Activated CD4-positive, alpha-beta memory T cell treated with anti-CD3 and anti-CD28 coated beads for 36 hours (primary cell): ENCODE measurements around the gene CORO7. TPM values are rescaled to one million over a fixed set of nuclear protein-coding genes. Genes with fewer than 3 reads are reported as not detected.
A peak's percentile ranks its signal among the peaks of the same experiment; 100 is the strongest.

ENCODE experiments used
- CTCF ChIA-PET: fragments of 350-600 bp; sonication (Branson Sonifier 250); formaldehyde crosslinking; loops from one replicate; lab custom pipeline; 2021; ENCODE audit warnings: antibody characterized with exemption, inconsistent platforms; lab: Charles Lee
- POLR2A ChIA-PET: fragments of 350-600 bp; sonication (Branson Sonifier 250); formaldehyde crosslinking; loops from one replicate; lab custom pipeline; 2021; ENCODE audit warnings: antibody characterized with exemption; lab: Charles Lee
- DNase-seq: peaks from one replicate; pipeline ENCODE4 v3.0.0-alpha.2; 2020
- H3K27ac Mint-ChIP-seq: one replicate; pipeline ENCODE4 v1.8.0; 2021; ENCODE audit warnings: mixed read lengths
- H3K27me3 Mint-ChIP-seq: one replicate; pipeline ENCODE4 v1.8.0; 2021; ENCODE audit warnings: mixed read lengths
- H3K36me3 Mint-ChIP-seq: one replicate; pipeline ENCODE4 v1.8.0; 2021; ENCODE audit warnings: mixed read lengths
- H3K4me1 Mint-ChIP-seq: one replicate; pipeline ENCODE4 v1.8.0; 2021; ENCODE audit warnings: low read depth, mixed read lengths
- H3K4me3 Mint-ChIP-seq: one replicate; pipeline ENCODE4 v1.8.0; 2021; ENCODE audit warnings: mild to moderate bottlenecking, mixed read lengths
- H3K9me3 Mint-ChIP-seq: one replicate; pipeline ENCODE4 v1.8.0; 2021; ENCODE audit warnings: mixed read lengths
- intact Hi-C: fragments of 100-400 bp; cut with micrococcal nuclease; formaldehyde crosslinking; loops from one replicate; pipeline ENCODE4 v1.15.1; 2023
- total RNA-seq, 2 experiments: library from RNA; stranded (reverse); gene quantifications; one replicate each; pipeline ENCODE4 v1.2.3, GENCODE V29; 2021

The CORO7 gene
- total RNA-seq, 2 experiments from 2014 or later = 90.4 to 101 TPM

DNA sequence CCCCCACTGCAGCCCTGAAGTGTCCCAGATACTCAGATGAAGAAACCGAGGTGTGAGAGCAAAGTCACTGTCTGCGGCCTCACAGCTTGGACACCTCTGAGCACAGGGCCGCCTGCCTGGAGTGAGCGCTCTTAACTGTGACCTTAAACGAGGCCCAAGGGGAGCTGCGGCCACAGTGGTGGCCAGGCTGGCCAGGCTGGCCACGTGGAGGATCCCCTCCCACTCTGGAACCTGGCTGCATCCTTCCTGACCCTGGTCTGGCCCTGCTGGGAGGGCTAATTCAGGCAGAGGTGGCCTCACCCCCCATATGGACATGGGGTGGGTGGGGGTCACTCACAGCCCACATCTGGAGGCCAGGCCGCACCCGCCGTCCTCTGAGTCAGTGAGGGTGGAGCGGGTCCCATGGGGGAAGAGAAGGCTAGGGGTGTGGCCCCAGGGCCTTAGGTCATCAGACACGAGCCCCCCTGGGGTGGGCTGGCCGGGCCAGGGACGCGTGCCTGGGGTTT is 38.2 kb downstream of the CORO7 start:
- Mint-ChIP-seq H3K4me3 (no peak overlapping the region), H3K9me3 (no peaks in the 10 kb centered on the region), H3K27me3 (no peaks in the 10 kb centered on the region), H3K36me3 (peaks cover 2% of the 10 kb centered on the region), H3K4me1 (peaks cover 14% of the 10 kb centered on the region), H3K27ac (no peak overlapping the region)
- no peak for DNase-seq
- intact Hi-C loops = no loop called here
- POLR2A ChIA-PET = no interaction called here
- CTCF ChIA-PET = interaction anchor here (1.1 kb wide), 1 partner anchor 19 kb away, joined by 3 read pairs; no protein-coding TSS in a partner anchor

DNA sequence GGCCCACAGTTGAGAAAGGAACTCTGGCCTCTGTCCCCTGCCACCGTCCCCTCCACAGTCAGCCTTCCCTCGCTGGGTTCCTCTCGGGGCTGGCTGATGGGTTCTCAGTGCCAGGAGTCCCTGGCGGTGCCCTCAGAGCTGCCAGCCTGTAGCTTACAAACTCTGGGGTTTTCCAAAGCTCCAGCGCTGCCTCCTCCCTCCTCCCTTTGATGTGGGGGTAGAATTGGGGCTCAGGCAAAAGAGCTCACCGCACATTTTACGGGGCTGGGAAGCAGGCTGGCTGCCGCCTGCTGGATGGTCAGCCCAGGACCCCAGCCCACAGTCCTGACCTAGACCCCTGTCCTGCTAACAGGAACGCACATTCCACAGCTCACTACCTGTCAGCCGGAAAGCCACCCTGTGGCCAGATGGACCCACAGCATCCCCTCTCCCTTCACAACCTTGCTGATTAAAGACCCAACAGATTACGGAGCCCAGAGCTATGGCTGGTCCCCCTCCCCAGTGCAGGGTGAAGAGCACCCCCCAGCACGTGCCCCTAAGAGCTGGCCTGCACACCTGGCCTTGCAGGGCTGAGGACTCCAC is 38.7 kb downstream of the CORO7 start:
- ChIA-PET POLR2A (no interaction called here), CTCF (no interaction called here)
- H3K4me1 Mint-ChIP-seq = peaks cover 18% of the 10 kb centered on the region
- no peak overlapping the region for H3K4me3 Mint-ChIP-seq
- peaks cover 2% of the 10 kb centered on the region for H3K36me3 Mint-ChIP-seq
- no peak overlapping the region for H3K27ac Mint-ChIP-seq
- DNase-seq = no peak
- H3K27me3 Mint-ChIP-seq = no peaks in the 10 kb centered on the region
- intact Hi-C loops = no loop called here
- no peaks in the 10 kb centered on the region for H3K9me3 Mint-ChIP-seq

DNA sequence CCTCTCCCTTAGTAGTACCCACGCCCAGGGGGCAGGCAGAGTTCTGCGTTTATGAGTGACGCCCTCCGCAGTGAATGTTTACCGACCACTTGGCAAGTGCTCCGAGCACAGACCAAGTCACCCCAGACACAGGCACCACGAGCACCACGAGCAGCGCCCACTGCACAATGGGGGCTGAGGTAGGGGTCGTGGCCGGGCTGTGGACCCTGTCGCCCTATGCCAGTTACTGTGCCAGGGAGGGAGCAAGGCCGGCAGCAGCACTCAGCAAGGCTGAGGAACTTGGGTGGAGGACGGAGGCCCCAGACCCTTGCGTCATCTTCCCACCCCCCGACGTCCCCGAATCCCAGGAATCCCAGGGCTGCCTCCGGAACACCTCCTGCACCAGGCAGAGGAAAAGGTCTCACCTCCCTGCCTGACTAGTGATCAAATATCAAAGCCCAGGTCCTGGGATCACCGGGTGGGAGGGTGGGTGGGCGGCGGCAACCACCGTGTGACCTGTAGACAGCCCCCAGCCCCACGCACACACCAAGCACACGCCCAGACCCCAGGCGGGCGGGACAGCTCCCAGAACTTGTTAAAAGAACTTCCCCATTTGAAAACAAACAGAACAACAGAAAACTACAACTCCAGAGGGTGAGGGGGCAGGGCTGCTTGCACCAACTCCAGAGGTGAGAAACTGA is 39.4 kb downstream of the CORO7 start:
- Mint-ChIP-seq H3K27ac (no peak overlapping the region), H3K36me3 (peaks cover 2% of the 10 kb centered on the region), H3K9me3 (no peaks in the 10 kb centered on the region), H3K4me1 (peaks cover 22% of the 10 kb centered on the region), H3K27me3 (no peaks in the 10 kb centered on the region), H3K4me3 (no peak overlapping the region)
- no peak for DNase-seq
- intact Hi-C loops = no loop called here
- ChIA-PET CTCF (no interaction called here), POLR2A (no interaction called here)

DNA sequence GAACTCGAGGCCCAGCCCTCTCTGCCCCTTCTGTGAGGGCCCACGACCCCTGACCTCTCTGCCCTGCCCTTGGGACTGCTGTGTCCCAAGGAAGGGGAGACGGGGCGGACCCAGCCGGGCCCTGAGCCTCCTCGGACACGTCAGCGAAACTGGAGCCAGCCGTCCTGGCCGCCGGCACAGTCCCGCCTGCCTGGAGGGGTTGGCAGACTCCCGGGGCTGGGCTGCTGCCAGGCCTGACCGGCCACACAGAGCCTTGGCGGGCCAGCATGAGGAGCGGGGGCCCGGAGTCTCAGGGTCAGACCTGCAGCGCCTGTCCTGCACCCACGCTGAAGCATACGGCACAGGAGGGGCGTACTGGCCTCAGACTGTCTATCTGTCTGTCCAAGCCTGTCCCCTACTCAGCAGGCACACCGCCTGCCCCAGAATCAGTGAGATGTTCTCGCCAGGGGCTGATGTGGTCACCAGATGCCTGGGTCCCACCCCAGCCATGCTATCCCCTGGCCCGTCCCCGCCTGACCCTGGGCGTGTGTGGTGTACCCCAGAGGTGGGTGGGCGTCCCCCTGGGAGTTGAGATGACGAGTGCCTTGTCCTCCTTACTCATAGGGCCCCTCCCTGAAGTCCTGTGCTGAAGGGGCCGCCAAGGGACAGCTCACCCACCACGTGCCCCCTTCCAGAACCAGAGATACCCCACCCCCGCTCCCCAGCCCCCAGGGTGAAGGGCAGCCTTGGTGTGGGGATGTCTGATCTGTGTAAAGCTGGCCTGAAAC is 40.1 kb downstream of the CORO7 start:
- Mint-ChIP-seq H3K27me3 (no peaks in the 10 kb centered on the region), H3K4me3 (no peak overlapping the region), H3K4me1 (peaks cover 20% of the 10 kb centered on the region), H3K9me3 (no peaks in the 10 kb centered on the region), H3K36me3 (peaks cover 2% of the 10 kb centered on the region), H3K27ac (no peak overlapping the region)
- intact Hi-C loops = no loop called here
- ChIA-PET CTCF (interaction anchor here (1.0 kb wide), 1 partner anchor 25 kb away, joined by 3 read pairs; no protein-coding TSS in a partner anchor), POLR2A (no interaction called here)
- no peak for DNase-seq

DNA sequence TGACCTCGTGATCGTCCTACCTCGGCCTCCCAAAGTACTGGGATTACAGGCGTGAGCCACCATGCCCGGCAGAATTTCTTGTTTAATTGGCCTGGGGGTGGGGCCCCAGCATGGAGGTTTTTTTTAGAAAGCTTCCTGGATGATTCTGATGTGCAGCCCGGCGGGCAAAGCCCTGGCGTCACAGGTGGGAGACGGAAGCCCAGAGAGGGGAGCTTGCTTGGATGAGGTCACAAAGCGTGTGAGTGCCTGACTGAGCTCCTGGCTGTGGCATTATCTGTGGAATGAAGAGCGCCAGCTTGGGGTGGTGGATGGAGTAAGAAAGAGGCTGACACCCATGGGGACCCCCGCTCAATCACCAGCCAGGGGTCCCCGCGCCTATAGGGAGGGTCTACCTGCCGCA is 40.7 kb downstream of the CORO7 start:
- Mint-ChIP-seq H3K4me3 (no peak overlapping the region), H3K4me1 (peaks cover 20% of the 10 kb centered on the region), H3K27me3 (no peaks in the 10 kb centered on the region), H3K27ac (no peak overlapping the region), H3K9me3 (no peaks in the 10 kb centered on the region), H3K36me3 (peaks cover under 1% of the 10 kb centered on the region)
- POLR2A ChIA-PET = interaction anchor here (0.5 kb wide), 1 partner anchor 10 kb away, joined by 3 read pairs; no protein-coding TSS in a partner anchor
- intact Hi-C loops = no loop called here
- DNase-seq = no peak
- CTCF ChIA-PET = interaction anchor here (0.8 to 1.0 kb wide), 2 partner anchors 26 to 122 kb away, joined by 3 read pairs; no protein-coding TSS in a partner anchor

DNA sequence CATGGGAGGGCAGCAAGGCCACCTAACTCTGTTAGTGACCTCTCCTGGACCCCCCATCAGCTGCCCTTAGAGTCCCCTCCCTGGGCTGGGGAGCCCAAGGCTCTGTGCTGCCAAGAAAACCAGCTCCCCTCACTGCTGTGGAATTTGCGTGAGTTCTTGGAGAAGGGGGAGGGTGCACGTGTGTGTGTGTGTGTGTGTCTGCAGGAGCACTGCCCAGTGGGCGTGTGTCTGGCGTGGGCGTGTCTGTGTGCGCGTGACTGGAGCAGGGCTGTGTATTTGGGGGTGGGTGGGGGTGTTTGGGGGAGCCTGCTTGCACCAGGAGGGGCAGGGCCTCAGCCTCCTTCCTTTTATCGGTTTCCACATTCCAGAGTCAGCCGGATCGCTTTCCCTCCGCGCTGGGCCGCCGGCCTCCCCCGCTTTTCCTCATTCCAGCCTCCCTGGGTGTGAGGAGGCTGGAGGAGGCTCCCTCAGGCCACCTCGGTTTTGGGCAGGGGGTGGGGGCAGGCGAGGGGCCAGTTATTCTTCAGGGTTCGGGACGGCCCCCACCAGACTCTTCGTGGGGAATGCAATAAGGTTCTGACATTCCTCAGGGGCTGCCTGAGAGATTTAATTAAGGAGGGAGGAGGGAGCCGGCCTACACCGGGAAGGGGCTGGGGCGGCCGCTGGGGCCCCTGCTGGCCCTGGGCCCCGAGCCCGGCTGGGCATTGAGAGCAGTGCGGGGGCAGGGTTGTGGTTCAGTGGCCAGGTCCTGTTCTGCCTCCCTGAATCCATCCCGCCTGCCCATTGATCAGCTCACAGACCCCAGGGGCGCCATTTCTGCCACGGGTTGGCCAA is 42.3 kb downstream of the CORO7 start:
- H3K4me3 Mint-ChIP-seq = no peak overlapping the region
- ChIA-PET CTCF (interaction anchor here (0.9 to 2.1 kb wide), 3 partner anchors 15 to 29 kb away, joined by 3 to 7 read pairs (median 4); no protein-coding TSS in a partner anchor), POLR2A (interaction anchor here (0.9 kb wide), 1 partner anchor 85 kb away, joined by 3 read pairs; no protein-coding TSS in a partner anchor)
- no peak overlapping the region for H3K27ac Mint-ChIP-seq
- no peak for DNase-seq
- peaks cover 20% of the 10 kb centered on the region for H3K4me1 Mint-ChIP-seq
- intact Hi-C loops = no loop called here
- no peaks in the 10 kb centered on the region for H3K36me3 Mint-ChIP-seq
- H3K27me3 Mint-ChIP-seq = no peaks in the 10 kb centered on the region
- no peaks in the 10 kb centered on the region for H3K9me3 Mint-ChIP-seq

DNA sequence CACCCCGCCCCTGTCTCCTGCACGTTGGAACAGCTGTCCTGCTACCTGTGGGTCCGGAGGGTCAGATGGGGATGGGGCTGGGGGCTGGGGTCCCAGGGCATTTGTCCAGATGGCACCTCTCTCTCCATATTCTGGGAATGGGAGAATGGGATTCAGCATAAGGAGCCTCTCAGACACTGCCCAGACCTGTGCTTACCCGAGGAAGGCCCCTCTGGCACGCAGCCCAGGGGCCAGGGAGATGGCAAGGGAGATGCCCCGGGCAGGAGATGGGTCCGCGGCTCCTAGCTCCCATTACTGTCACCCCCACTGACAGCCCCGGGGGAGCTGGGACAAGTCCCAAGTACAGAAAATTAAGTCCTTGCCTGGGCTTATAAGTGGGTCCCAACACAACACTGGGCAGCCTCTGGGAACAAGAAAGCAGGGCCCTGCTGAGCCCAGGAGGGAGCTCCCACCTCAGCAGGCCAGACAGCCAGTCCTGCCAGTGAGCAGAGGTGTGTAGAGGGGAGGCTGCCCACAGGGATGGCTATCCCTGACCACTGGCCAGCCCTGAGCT is 43.0 kb downstream of the CORO7 start:
- Mint-ChIP-seq H3K27me3 (no peaks in the 10 kb centered on the region), H3K4me3 (no peak overlapping the region), H3K27ac (no peak overlapping the region), H3K36me3 (no peaks in the 10 kb centered on the region), H3K4me1 (peaks cover 20% of the 10 kb centered on the region), H3K9me3 (no peaks in the 10 kb centered on the region)
- no peak for DNase-seq
- ChIA-PET CTCF (interaction anchor here (2.1 kb wide), 1 partner anchor 29 kb away, joined by 7 read pairs; no protein-coding TSS in a partner anchor), POLR2A (interaction anchor here (0.9 kb wide), 1 partner anchor 85 kb away, joined by 3 read pairs; no protein-coding TSS in a partner anchor)
- intact Hi-C loops = no loop called here

DNA sequence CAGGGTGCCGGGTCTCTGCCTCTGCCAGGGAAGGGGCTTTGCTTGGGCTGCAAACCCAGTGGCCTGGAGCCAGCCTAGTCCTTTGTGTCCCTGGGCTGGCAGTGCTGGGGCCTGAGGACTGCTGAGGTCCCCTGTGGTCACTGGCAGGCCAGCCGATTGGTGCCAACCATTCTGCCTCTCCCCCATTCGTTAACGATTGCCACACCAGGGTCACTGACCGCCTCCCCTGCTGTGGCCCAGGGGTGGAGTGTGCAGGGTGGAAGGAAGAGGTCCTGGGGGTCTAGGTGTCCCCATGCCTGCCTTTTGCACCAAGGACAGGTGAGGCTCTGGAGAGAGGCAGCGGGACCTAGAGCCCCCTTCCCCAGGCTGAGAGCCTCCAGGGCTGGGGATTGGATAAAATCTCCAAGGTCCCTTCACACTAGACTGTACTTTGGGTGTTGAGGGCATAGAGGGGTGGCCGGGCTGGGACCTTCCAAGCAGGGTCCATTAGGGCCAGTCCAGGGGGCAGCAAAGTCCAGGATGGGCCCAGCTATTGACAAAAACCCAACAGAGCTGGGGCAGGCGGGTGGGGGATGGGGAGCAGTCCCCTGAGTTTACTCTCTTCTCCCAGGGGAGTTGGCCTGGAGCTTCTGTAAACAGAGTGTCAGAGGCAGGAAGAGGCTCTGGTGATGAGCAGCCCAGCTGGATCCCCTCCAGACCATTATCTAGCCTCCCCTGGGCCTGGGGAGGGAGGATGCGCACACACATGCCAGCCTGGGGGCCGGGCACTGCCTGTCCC is 43.6 kb downstream of the CORO7 start:
- Mint-ChIP-seq H3K4me3 (peak overlapping the region; percentile 66), H3K4me1 (peaks cover 20% of the 10 kb centered on the region), H3K27ac (no peak overlapping the region), H3K36me3 (no peaks in the 10 kb centered on the region), H3K9me3 (no peaks in the 10 kb centered on the region), H3K27me3 (no peaks in the 10 kb centered on the region)
- CTCF ChIA-PET = interaction anchor here (2.1 kb wide), 1 partner anchor 30 kb away, joined by 7 read pairs; no protein-coding TSS in a partner anchor
- no peak for DNase-seq
- intact Hi-C loops = no loop called here
- POLR2A ChIA-PET = interaction anchor here (0.9 kb wide), 1 partner anchor 84 kb away, joined by 3 read pairs; no protein-coding TSS in a partner anchor

DNA sequence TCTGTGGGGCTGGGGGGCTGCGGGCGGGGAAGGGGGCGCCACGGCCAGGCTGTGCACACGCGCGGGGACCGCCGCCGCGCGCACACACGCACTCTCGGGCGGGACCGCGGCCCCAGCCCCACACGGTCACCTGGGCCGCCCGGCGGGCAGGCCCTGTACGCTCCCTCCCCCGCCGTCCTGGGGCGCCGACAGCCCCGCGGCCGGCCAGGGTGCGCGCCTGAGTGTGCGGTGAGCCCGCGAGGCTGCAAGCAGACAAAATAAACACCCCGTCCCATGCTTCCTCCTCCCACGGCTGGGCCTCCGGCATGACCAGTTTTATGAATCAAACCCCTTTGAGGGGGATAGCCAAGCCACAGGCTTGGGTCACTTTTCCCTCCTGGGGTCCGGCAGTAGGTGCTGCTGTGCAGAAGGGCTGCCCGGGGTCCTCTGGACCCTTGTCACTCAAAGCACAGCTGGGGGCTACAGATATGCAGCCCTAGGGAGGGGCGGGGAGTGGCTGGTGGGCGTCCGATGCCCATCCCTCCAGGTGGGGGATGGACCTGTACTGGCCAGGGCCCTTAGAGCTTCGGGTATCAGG is 44.3 kb downstream of the CORO7 start:
- no peaks in the 10 kb centered on the region for H3K36me3 Mint-ChIP-seq
- no peaks in the 10 kb centered on the region for H3K9me3 Mint-ChIP-seq
- intact Hi-C loops = no loop called here
- no peak overlapping the region for H3K27ac Mint-ChIP-seq
- peaks cover 20% of the 10 kb centered on the region for H3K4me1 Mint-ChIP-seq
- peak overlapping the region; percentile 66 for H3K4me3 Mint-ChIP-seq
- ChIA-PET POLR2A (no interaction called here), CTCF (interaction anchor here (2.1 kb wide), 1 partner anchor 31 kb away, joined by 7 read pairs; no protein-coding TSS in a partner anchor)
- H3K27me3 Mint-ChIP-seq = no peaks in the 10 kb centered on the region
- DNase-seq = peak; percentile 44

DNA sequence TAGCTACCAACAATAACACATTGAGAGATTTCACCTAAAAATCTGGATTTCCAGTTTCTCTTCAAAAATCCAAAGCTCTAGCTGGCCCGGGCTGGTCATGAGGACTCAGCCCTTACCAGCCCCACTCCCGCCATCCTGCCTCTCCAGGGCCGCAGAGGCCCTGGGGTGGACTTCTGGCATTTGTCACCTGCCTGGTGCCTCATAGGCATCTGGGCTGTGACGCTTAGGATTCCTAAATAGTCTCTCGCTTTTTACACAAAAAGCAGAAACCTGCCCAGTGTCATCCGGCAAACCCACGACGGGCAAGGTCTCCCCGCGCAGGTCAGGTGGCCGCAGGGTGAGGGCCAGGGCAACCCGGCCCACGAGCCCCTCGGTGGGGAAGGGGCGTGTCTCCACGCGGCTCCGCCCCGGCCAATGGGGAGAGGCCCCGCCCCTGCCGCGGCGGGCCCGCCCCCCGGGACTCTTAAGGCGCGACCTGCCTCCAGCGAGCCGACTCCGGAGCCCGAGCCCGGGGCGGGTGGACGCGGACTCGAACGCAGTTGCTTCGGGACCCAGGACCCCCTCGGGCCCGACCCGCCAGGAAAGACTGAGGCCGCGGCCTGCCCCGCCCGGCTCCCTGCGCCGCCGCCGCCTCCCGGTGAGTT is 44.9 kb downstream of the CORO7 start, which contains the start of gene VASN:
TSS of gene VASN (plus strand) at position 492 of the 644 bp plus-strand sequence. CDS start 9,030 bp downstream, outside the sequence.
- H3K27ac Mint-ChIP-seq = no peak within 1 kb of the TSS
- no peaks in the 10 kb centered on the region for H3K36me3 Mint-ChIP-seq
- peaks cover 20% of the 10 kb centered on the region for H3K4me1 Mint-ChIP-seq
- H3K4me3 Mint-ChIP-seq = peak within 1 kb of the TSS; percentile 66
- peak; percentile 73 for DNase-seq
- ChIA-PET POLR2A (no interaction called here), CTCF (interaction anchor here (1.0 to 2.1 kb wide), 3 partner anchors 31 to 33 kb away, joined by 3 to 7 read pairs (median 6); no protein-coding TSS in a partner anchor)
- intact Hi-C loops = no loop called here
- no peaks in the 10 kb centered on the region for H3K27me3 Mint-ChIP-seq
- no peaks in the 10 kb centered on the region for H3K9me3 Mint-ChIP-seq
